Measurements from ENCODE around the gene ZFHX2.
"Not testable (repeated sequence)": the region's sequence is repeated elsewhere in the genome, so short reads cannot be mapped to it uniquely, and the experiment has no call there.

Gene ZFHX2

GRCh38 chr14:23551266-23552028 lies at the start of gene ZFHX2:
ZFHX2 (minus strand) TSS chr14:23551765; CDS start chr14:23535325, 16,440 bp downstream.
- peak; percentile 59 to 72 for DNase-seq (ENCODE audit: low read depth in 2 of 2)

- no peak for DNase-seq (ENCODE audit: low read depth in 2 of 2)
These were observed 49.2 kb upstream of the ZFHX2 start for GRCh38 chr14:23600806-23601205.

- DNase-seq (ENCODE audit: low read depth in 2 of 2) = no peak
These were observed 48.8 kb upstream of the ZFHX2 start for GRCh38 chr14:23600322-23600707.

- not testable (repeated sequence) for DNase-seq (ENCODE audit: low read depth in 2 of 2)
These were observed 42.6 kb upstream of the ZFHX2 start for GRCh38 chr14:23594191-23594590.

- no peak for DNase-seq (ENCODE audit: low read depth in 2 of 2)
These were observed 38.6 kb upstream of the ZFHX2 start for GRCh38 chr14:23590198-23590597.

GRCh38 chr14:23589606-23590005 lies 38.0 kb upstream of the ZFHX2 start:
- DNase-seq (ENCODE audit: low read depth in 2 of 2) = no peak

GRCh38 chr14:23588884-23589598 lies 37.5 kb upstream of the ZFHX2 start:
- DNase-seq (ENCODE audit: low read depth in 2 of 2) = peak; percentile 42 to 46

- DNase-seq (ENCODE audit: low read depth in 2 of 2) = not testable (repeated sequence)
These were observed 33.1 kb upstream of the ZFHX2 start for GRCh38 chr14:23584527-23585203.

- not testable (repeated sequence) for DNase-seq (ENCODE audit: low read depth in 2 of 2)
These were observed 32.4 kb upstream of the ZFHX2 start for GRCh38 chr14:23583761-23584526.

- DNase-seq (ENCODE audit: low read depth in 2 of 2) = no peak
These were observed 31.6 kb upstream of the ZFHX2 start for GRCh38 chr14:23582906-23583760.

GRCh38 chr14:23580948-23581281 lies 29.4 kb upstream of the ZFHX2 start:
- no peak for DNase-seq (ENCODE audit: low read depth in 2 of 2)

GRCh38 chr14:23580152-23580926 lies 28.8 kb upstream of the ZFHX2 start:
- DNase-seq (ENCODE audit: low read depth in 2 of 2) = no peak

- DNase-seq (ENCODE audit: low read depth in 2 of 2) = no peak
These were observed 28.2 kb upstream of the ZFHX2 start for GRCh38 chr14:23579739-23580138.

- no peak for DNase-seq (ENCODE audit: low read depth in 2 of 2)
These were observed 27.7 kb upstream of the ZFHX2 start for GRCh38 chr14:23579311-23579630.

- no peak for DNase-seq (ENCODE audit: low read depth in 2 of 2)
These were observed 27.2 kb upstream of the ZFHX2 start, which contains the start of gene JPH4 for GRCh38 chr14:23578560-23579310. JPH4 (minus strand) TSS chr14:23578790; CDS start chr14:23577453, 1,337 bp downstream.

GRCh38 chr14:23577710-23578392 lies 26.3 kb upstream of the ZFHX2 start:
- no peak for DNase-seq (ENCODE audit: low read depth in 2 of 2)

GRCh38 chr14:23577004-23577681 lies 25.6 kb upstream of the ZFHX2 start:
- DNase-seq (ENCODE audit: low read depth in 2 of 2) = no peak

- DNase-seq (ENCODE audit: low read depth in 2 of 2) = no peak
These were observed 21.9 kb upstream of the ZFHX2 start for GRCh38 chr14:23573384-23574015.
